ENCODE results near the gene POLR2L.
A peak's percentile ranks its signal among the peaks of the same experiment; 100 is the strongest.

Gene POLR2L

GRCh38 chr11:853682-854448 is 11.5 kb upstream of the POLR2L start:
- no peak for DNase-seq

- DNase-seq: no peak
Measured at GRCh38 chr11:852762-853161, 10.4 kb upstream of the POLR2L start.

DNA sequence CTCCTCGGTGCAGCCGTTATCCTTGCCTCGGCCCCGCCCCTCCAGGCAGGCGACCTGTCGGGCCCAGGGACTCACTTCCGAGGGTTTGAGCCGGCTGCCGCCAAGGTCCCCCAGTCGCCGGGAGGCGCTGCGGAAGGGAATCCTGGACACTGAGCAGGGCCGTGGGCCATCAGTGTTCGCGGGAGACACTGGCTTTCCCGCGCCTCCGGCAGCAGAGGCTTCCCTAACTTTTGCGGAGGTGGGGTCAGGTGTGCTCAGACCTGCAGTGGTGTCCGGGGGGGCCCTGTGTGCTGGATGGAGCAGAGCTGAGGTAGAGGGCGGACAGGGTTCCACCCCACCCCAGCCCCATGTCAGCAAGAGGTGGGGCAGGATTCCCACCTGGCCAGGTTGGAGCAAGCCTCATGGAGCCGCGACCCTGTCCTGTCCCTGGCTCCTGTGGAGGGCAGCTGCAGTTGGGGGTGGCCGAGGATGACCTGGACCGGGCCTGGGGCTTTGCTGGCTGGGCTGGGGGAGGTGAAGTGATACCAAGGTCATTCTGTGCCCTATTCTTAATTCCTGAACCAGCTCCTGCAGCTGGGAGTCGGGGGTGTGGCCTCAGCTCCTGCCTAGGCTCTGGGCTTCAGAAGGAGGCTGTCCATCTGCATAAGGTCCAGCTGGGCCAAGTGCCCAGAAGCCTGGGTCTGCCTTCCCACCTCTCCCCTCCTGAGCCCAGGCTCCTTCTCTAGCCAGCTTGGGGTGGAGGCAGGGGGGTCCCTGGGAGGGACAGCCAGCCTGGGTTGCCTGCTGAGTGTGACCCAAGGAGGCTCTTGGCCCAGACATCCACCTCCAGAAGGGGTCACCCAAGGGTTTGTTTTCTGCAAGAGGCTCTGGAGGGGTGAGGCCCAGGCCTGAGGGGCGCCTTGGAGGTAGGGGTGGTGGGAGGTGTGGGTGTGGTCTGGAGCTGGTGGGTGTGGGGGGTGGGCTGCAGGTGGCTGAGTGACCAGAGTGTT is 8.7 kb upstream of the POLR2L start:
- no peak for DNase-seq

DNA sequence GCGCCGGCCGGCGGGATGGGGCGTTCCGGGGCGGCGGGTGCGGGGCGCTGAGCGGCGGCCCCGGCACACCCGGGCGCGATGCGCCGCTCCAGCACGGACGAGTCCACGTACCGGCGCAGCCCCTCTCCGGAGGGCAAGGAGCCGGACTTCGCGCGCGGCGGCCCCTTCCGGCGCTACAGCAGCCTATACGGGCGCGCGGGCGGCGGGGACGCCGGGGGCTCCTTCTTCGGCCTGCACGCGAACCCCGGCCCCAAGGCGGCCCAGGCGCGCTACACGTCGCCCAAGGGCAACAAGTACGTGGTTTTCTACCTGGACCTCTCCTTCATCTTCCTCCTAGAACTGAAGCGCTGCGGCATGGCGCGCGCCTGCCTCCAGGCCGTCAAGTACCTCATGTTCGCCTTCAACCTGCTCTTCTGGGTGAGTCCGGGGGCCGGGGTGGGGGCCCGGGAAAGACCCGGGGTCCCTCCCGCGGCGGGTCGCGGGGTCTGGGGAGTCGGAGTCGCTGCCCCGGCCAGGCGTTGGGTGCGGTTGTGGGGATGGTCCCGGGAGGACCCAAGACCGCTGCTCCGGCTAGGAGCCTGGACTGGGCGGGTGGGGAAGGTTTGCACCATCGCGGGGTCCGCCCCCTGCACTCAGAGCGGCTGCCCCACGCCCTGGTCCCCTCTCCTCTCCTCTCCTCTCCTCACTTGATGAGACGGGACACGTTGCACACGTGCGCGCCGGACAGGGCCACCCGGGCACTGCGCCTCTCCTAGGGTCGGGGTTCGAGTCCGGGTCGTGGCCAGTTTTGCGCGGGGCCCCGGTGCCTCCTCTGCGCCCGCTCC is 7.8 kb upstream of the POLR2L start:
- DNase-seq: no peak

GRCh38 chr11:849104-849824 is 6.9 kb upstream of the POLR2L start:
- peak; percentile 65 for DNase-seq

- no peak for DNase-seq
Measured at GRCh38 chr11:848380-848931, 6.1 kb upstream of the POLR2L start.

GRCh38 chr11:847876-848275 is 5.5 kb upstream of the POLR2L start:
- no peak for DNase-seq

DNA sequence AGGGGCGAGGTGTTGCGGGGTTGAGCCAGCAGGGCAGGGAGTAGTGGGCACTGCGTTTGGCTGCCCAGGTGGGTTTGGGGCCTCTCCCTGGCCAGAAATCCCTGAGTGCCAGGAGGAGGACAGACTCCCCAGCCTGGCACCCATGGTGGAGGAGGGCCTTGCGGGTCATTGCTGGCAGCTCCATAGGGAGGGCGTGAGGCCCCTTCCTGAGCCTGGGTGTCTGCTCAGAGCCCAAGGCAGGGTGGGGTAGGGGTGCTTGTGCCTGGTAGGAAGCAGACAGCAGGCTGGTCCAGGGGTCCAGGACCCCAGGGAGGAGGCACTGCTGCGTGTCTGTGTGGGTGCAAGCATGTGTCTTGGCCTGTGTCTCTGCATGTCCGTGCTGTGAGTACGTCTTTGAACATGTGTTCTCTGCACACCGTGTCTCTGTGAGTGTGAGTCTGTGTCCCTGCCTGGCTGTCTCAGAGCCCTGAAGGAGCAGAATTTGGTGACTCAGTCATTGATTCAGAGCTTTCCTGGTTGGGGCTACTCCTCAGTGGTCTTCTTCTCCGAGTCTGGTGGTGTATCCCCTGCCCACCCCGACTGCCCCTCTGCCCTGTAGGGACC is 4.3 kb upstream of the POLR2L start:
- DNase-seq: no peak

DNA sequence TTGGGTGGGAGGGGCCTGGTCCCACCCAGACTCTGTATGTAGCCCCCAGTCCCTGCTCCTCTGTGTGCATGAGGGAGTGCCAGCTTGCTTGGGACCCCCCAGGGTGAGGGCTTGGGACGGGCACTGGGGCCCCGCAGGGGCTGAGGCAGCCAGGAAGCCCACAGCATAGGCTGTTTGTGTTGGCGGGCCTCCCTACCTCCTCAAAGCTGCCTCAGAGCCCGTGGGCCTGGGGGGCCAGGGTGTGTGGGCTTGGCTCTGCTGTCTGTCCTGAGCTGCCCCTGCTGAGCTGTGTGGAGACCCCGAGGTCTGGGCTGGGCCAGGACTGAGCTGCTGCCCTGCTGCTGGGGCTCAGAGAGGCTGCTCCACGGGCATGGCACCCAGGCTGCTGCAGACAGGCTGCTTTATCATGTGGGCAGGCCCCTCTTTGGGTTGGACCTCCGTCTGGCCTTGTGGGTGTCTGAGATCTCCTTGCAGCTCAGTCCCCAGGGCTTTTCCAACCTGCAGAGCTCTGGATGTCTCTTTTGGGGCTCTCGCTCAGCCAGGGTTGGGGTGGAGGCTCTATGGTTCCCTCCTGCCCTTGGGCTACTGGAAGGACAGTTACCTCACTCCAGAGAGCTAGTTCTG is 3.7 kb upstream of the POLR2L start:
- DNase-seq: no peak

DNA sequence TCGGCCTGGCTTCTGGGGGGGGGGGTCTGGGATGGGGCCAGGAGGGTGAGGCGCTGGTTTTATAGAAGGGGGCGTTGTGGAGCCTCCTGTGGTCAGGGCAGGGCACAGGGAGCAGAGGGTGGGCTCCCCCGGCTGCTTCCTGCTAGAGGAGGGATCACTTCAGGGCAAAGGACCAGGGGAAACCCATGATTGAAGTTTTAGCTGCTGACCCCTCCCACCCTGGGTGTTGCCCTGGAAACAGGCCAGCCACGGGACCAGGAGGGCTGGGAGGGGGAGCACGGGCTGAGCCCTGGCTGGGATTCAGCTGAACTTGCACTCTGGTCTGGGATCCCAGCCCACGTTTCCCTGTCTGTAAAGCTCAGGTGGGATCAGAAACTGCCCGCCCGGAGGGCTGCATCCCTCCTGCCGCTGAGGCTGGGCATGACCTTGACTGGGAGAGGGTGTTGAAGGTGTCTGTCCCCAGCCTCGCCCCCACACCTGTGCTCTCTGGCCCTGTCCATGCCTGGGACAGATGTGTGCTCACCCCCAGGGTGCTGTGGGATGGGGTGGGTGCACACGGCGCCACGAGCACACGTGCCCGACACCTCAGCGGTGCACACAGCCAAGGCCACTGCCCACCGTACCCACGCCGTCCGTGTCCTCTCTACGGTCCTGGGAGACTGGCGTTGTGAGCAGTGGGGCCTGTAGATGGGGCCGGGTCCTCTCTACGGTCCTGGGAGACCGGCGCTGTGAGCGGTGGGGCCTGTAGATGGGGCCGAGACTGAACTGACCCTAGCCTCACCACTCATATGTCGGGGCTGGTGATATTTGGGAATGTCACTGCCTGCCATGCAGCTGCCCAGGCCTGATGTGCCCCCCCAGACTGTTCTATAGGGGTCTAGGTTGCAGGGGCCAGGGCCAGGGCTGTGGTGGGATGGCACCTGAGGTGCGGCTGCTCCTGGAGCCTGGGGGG is 2.6 kb upstream of the POLR2L start:
- DNase-seq: no peak

DNA sequence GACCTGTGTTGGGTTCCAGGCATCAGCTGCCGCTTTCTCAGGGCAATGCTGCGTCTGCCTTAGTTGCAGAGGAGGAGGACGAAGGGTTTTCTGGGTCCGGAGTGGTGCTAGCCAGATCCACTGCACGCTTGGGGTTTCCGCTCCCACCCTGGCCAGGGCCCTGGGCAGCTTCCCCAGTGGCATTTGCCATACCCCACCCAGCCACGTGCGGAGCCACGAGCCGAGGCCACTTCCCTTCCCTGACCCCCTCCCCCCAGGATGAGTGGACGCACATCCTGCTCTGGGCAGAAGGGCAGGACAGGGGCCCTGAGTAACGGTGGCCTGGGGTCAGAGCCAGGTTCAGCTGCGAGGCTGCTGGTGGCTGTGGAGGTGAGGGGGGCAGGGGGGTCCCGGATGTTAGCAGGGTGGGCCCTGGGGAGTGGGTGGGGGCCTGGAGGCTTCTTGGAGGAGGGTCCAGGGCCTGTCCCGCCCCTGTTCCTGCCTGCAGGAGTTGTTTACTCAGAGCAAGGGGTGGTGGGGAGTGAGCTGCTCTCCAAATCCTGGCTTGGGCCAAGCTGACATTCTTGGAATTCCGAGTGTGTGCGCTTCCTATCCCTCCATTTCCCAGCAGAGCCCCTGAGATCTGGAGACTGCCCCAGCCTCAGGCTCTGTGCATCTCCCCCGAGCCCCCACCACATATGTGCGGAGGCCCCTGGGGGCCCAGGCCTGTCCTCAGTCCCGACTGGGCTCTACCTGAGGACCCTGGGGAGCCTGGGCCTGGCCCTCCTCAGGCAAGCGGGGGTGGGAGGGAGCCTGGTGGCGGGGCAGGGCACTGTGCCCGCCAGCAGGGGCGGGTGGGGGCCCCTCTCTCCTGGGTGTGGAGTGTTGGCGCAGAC is 1.7 kb upstream of the POLR2L start:
- DNase-seq: no peak

- DNase-seq: no peak
Measured at GRCh38 chr11:843086-843734, 881 bp upstream of the POLR2L start.

- no peak for DNase-seq
Measured at GRCh38 chr11:841981-842369, 354 bp downstream of the POLR2L start.

- no peak for DNase-seq
Measured at GRCh38 chr11:839875-840617, 2.3 kb downstream of the POLR2L start.

GRCh38 chr11:839280-839623 is 3.1 kb downstream of the POLR2L start:
- no peak for DNase-seq

- peak; percentile 27 for DNase-seq
Measured at GRCh38 chr11:838441-839279, 3.7 kb downstream of the POLR2L start.

GRCh38 chr11:837990-838307 is 4.4 kb downstream of the POLR2L start:
- no peak for DNase-seq

All from NCI-H2227 treated with DMSO at 0.1 percent for 48 hours (cell line).